OCI-LY1 (cell line): ENCODE data around the gene OGG1.

Experiments
- H2AFZ ChIP-seq: fragments of 200-600 bp; sonication (generic), shearing (Covaris generic); 2 replicates; pipeline ENCODE4 v1.6.0; 2014; ENCODE audit warnings: antibody characterized with exemption, mild to moderate bottlenecking, low read length
- H3F3A ChIP-seq: fragments of 200-600 bp; sonication (generic), shearing (Covaris generic); 2 replicates; pipeline ENCODE4 v1.6.0; 2014; ENCODE audit warnings: mild to moderate bottlenecking, antibody characterized with exemption, low read length, moderate library complexity; ENCODE audit not compliant: insufficient read depth
- H3K27ac ChIP-seq: fragments of 200-600 bp; sonication (generic); 2 replicates; pipeline ENCODE4 v1.5.1; 2014; ENCODE audit warnings: low read length, mixed run types, mild to moderate bottlenecking, low read depth; ENCODE audit not compliant: poor library complexity, severe bottlenecking
- H3K27me3 ChIP-seq: fragments of 200-600 bp; sonication (generic); 2 replicates; pipeline ENCODE4 v1.6.0; 2014; ENCODE audit warnings: antibody characterized with exemption, mild to moderate bottlenecking, low read length, moderate library complexity; ENCODE audit not compliant: insufficient read depth
- H3K36me3 ChIP-seq: fragments of 200-600 bp; sonication (generic); 2 replicates; pipeline ENCODE4 v1.6.1; 2014; ENCODE audit warnings: mild to moderate bottlenecking, antibody characterized with exemption, low read length, moderate library complexity, mixed read lengths; ENCODE audit not compliant: insufficient read depth
- H3K4me1 ChIP-seq: fragments of 200-600 bp; sonication (generic); 2 replicates; pipeline ENCODE4 v1.5.1; 2014; ENCODE audit warnings: mild to moderate bottlenecking, low read length, moderate library complexity; ENCODE audit not compliant: insufficient read depth, severe bottlenecking
- H3K4me2 ChIP-seq: fragments of 200-600 bp; sonication (generic), shearing (Covaris generic); 2 replicates; pipeline ENCODE4 v1.6.1; 2014; ENCODE audit warnings: low read length
- H3K4me3 ChIP-seq: fragments of 200-600 bp; sonication (generic); 2 replicates; pipeline ENCODE4 v1.5.1; 2014; ENCODE audit warnings: low read length, low read depth, mild to moderate bottlenecking, mixed read lengths; ENCODE audit not compliant: poor library complexity, severe bottlenecking
- H3K79me2 ChIP-seq: fragments of 200-600 bp; shearing (Covaris generic); 2 replicates; pipeline ENCODE4 v1.6.1; 2016; ENCODE audit warnings: mixed run types, low read length, mixed read lengths; ENCODE audit not compliant: insufficient read depth
- H3K9ac ChIP-seq: fragments of 200-600 bp; sonication (generic), shearing (Covaris generic); 2 replicates; pipeline ENCODE4 v1.6.1; 2014; ENCODE audit warnings: mild to moderate bottlenecking, low read length, mixed read lengths
- H3K9me2 ChIP-seq: fragments of 200-600 bp; sonication (generic), shearing (Covaris generic); 2 replicates; pipeline ENCODE4 v1.6.1; 2014; ENCODE audit warnings: low read depth, mild to moderate bottlenecking, low read length, mixed read lengths
- H3K9me3 ChIP-seq: fragments of 200-600 bp; shearing (Covaris generic); 2 replicates; pipeline ENCODE4 v1.6.1; 2014; ENCODE audit warnings: low read length, mixed read lengths
- H4K20me1 ChIP-seq: fragments of 200-600 bp; sonication (generic), shearing (Covaris generic); 2 replicates; pipeline ENCODE4 v1.6.0; 2016; ENCODE audit warnings: mild to moderate bottlenecking, low read length; ENCODE audit not compliant: insufficient read depth
- CTCF ChIP-seq: fragments of 200-600 bp; sonication (generic), shearing (Covaris generic); IDR thresholded peaks from 2 replicates; pipeline ENCODE4 v1.5.1; 2017; ENCODE audit warnings: mild to moderate bottlenecking, antibody characterized with exemption, low read length, moderate library complexity, mixed read lengths
- EZH2 ChIP-seq: fragments of 200-600 bp; sonication (generic), shearing (Covaris generic); IDR thresholded peaks from 2 replicates; pipeline ENCODE4 v1.8.0; 2017; ENCODE audit warnings: borderline replicate concordance, mixed run types, mild to moderate bottlenecking, antibody characterized with exemption, low read length, moderate library complexity, mixed read lengths

The OGG1 gene

DNA sequence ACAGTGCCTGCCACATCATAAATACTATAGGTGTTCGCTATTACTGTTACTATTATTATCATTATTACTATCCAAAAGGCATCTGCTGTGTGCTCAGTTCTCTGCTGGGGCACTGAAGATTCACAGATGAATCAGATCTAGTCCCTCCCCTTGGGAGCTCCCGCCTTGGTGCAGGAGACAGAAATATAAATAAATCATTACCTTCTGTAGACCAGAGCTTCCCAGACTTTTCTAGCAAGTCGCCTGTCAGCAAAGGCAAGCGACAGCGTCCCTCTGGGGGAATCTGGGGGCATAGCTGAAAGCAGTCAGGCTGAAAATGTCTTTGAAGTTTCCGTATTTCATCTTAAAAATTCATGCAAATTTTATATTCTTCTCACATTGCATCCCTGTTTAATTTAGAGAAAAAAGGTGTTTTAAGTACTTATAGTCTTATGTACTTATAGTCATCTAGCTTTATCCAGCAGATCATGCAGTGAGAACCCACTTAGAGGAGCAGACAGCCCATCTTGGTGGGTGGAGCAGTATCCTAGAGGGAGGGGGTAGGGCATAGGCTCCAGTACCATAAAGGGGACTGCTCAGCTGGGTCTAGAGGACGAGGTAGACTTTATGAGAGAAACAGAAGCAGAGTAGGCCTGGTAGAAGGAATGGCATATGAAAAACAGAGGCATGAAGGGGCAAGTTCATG, 28.6 kb upstream of the OGG1 start:
- Histone ChIP-seq H3K9me2 (no peaks in the 10 kb centered on the region), H3K27me3 (peaks cover 13% of the 10 kb centered on the region; the same call in 1 of the 2 replicates), H4K20me1 (no peaks in the 10 kb centered on the region), H3K27ac (no peak overlapping the region), H3K9me3 (no peaks in the 10 kb centered on the region), H3K79me2 (no peaks in the 10 kb centered on the region), H3K4me2 (no peak overlapping the region), H3F3A (no peaks in the 10 kb centered on the region), H3K4me3 (no peak overlapping the region), H3K36me3 (no peaks in the 10 kb centered on the region), H3K9ac (no peak overlapping the region), H3K4me1 (peaks cover 7% of the 10 kb centered on the region), H2AFZ (no peak overlapping the region)
- no peak for TF ChIP-seq CTCF
- no peak for TF ChIP-seq EZH2

DNA sequence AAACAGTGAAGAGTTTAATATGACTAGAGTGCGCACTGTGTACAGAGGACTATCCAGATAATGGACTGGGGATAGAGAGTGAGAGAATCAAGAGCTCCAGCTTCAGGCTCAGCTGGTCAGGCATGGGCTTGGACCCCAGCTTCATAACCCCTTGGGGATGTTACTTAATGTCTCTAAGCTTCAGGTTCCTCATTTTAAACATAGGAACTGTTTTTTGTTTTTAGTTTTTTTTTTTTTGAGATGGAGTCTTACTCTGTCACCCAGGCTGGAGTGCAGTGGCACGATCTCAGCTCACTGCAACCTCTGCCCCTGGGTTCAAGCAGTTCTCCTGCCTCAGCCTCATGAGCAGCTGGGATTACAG, 28.1 kb upstream of the OGG1 start:
- H3K4me2 ChIP-seq: no peak overlapping the region
- H3K27ac ChIP-seq: no peak overlapping the region
- H3F3A ChIP-seq: no peaks in the 10 kb centered on the region
- no peak for TF ChIP-seq CTCF
- no peak for TF ChIP-seq EZH2
- no peaks in the 10 kb centered on the region for H3K9me2 ChIP-seq
- H3K4me1 ChIP-seq: peaks cover 7% of the 10 kb centered on the region
- no peaks in the 10 kb centered on the region for H3K36me3 ChIP-seq
- H3K4me3 ChIP-seq: no peak overlapping the region
- H3K27me3 ChIP-seq: peaks cover 13% of the 10 kb centered on the region; the same call in 1 of the 2 replicates
- no peaks in the 10 kb centered on the region for H3K9me3 ChIP-seq
- H2AFZ ChIP-seq: no peak overlapping the region
- H4K20me1 ChIP-seq: no peaks in the 10 kb centered on the region
- H3K9ac ChIP-seq: no peak overlapping the region
- H3K79me2 ChIP-seq: no peaks in the 10 kb centered on the region

DNA sequence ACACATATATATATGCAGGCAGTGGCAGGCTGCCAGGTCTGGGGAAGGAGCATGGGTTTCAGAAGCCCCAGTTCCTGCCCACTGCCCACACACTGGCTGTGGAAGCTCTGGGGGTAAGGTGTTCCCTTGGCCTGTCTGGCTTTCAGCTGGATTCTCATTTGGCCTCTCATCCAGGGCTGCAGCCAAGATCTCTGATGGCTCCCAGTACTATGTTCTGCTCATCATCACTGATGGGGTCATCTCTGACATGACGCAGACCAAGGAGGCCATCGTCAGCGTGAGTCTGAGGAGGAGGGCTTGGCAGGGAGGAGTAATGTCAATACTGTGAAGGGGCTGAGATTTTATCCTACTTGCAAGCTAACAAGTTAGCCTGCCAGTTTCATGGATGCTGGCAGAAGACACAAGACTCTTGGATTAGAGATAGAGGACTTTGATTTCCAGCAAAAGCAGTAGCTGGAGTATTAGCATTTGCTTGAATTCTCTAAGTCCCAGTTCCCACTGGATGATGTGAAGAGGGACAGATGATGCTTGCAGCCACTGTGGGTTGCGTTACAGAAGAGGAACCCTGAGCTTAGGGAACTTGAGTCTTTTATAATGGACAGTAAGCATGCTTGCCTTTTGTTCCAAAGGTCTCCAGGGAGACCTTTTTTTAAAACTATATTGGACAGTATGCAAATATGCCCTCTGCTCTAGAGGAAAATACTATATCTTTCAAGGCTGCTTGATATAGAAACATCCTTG, 23.8 kb upstream of the OGG1 start:
- Histone ChIP-seq H3K4me3 (no peak overlapping the region), H3K36me3 (no peaks in the 10 kb centered on the region), H2AFZ (no peak overlapping the region), H3K27ac (no peak overlapping the region), H3K79me2 (no peaks in the 10 kb centered on the region), H3K27me3 (no peaks in the 10 kb centered on the region), H4K20me1 (no peaks in the 10 kb centered on the region), H3K9ac (no peak overlapping the region), H3K4me1 (peaks cover 13% of the 10 kb centered on the region), H3F3A (no peaks in the 10 kb centered on the region), H3K9me3 (no peaks in the 10 kb centered on the region), H3K4me2 (no peak overlapping the region), H3K9me2 (no peaks in the 10 kb centered on the region)
- TF ChIP-seq EZH2 (no peak), CTCF (no peak)
